SJSA1 (cell line): ENCODE data around the gene FOXG1. TPM values are rescaled to one million over a fixed set of nuclear protein-coding genes. Genes with fewer than 3 reads are reported as not detected.

Experiments used
- DNase-seq, 2 experiments: peaks; one replicate each; pipeline ENCODE4 v3.0.0-alpha.2; 2015 to 2020; ENCODE audit warnings: low spot score in 2 of 2, low read depth in 1 of 2
- H3K27ac ChIP-seq: fragments of 250-450 bp; sonication (Bioruptor Pico); 2 replicates; pipeline ENCODE4 v1.5.1; 2020; ENCODE audit warnings: mild to moderate bottlenecking, moderate library complexity
- H3K27me3 ChIP-seq: fragments of 250-450 bp; sonication (Bioruptor Pico); replicated peaks from 2 replicates; pipeline ENCODE4 v1.5.1; 2020; ENCODE audit warnings: mild to moderate bottlenecking, moderate library complexity
- H3K36me3 ChIP-seq: fragments of 250-450 bp; sonication (Bioruptor Pico); 2 replicates; pipeline ENCODE4 v1.5.1; 2020; ENCODE audit warnings: mild to moderate bottlenecking
- H3K4me1 ChIP-seq: fragments of 250-450 bp; sonication (Bioruptor Pico); replicated peaks from 2 replicates; pipeline ENCODE4 v1.6.1; 2021; ENCODE audit warnings: mild to moderate bottlenecking
- H3K4me3 ChIP-seq: fragments of 250-450 bp; sonication (Bioruptor Pico); 2 replicates; pipeline ENCODE4 v1.5.1; 2020; ENCODE audit warnings: mild to moderate bottlenecking
- H3K9me3 ChIP-seq: fragments of 250-450 bp; sonication (Bioruptor Pico); replicated peaks from 2 replicates; pipeline ENCODE4 v1.5.1; 2020; ENCODE audit warnings: mild to moderate bottlenecking
- total RNA-seq: library from RNA; depleted of rRNA; stranded (reverse); fragments of >200 nt; shearing (Covaris generic); gene quantifications from 2 replicates; pipeline ENCODE4 v1.2.3, GENCODE V29; 2014; rRNA removed

The FOXG1 gene
- not detected in 2 replicates for total RNA-seq

DNA sequence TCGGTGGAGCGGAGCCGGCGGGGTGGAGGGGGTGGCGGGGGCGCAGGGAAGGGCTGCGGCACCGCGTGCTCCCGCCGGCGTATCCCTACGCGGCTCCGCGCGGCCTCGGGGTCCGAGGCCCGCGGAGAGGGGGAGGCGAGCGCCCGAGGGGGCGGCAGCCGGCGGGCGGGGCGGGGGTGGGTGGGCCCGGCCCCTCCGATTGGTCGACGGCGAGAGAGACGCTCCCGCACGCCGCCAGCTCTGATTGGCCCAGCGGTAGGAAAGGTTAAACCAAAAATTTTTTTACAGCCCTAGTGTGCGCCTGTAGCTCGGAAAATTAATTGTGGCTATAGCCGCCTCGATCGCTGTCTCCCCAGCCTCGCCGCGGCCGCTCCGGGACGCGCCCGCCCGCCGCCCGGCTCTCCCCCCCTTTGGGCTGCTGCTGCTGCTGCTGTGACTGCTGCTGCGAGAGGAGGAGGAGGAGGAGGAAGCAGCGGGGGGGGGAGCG is at the start of gene FOXG1:
Gene FOXG1, plus strand, starts transcription at position 319 of the 487 bp plus-strand sequence. CDS start 493 bp downstream, outside the sequence.
- peaks cover 47% of the 10 kb centered on the region for H3K27me3 ChIP-seq
- H3K4me3 ChIP-seq: no peak within 1 kb of the TSS
- H3K36me3 ChIP-seq: no peaks in the 10 kb centered on the region
- no peak within 1 kb of the TSS for H3K27ac ChIP-seq
- no peaks in the 10 kb centered on the region for H3K4me1 ChIP-seq
- no peak for DNase-seq
- 0 out of 2 replicates have a peak, but pooled peaks cover 3% of the 10 kb centered on the region for H3K9me3 ChIP-seq

- H3K4me3 ChIP-seq: no peak overlapping the region
Observed at GRCh38 chr14:28719130-28719529, 47.5 kb upstream of the FOXG1 start.

GRCh38 chr14:28731358-28731757 is 35.2 kb upstream of the FOXG1 start:
- H3K27ac ChIP-seq: no peak overlapping the region
- H3K4me1 ChIP-seq: no peaks in the 10 kb centered on the region
- H3K9me3 ChIP-seq: no peaks in the 10 kb centered on the region
- H3K4me3 ChIP-seq: no peak overlapping the region
- DNase-seq: no peak
- no peaks in the 10 kb centered on the region for H3K36me3 ChIP-seq
- peaks cover 5% of the 10 kb centered on the region; the same call in 1 of the 2 replicates for H3K27me3 ChIP-seq

More at GRCh38 chr14:28719130-28719529, 47.5 kb upstream of the FOXG1 start:
- Histone ChIP-seq H3K4me1 (no peaks in the 10 kb centered on the region), H3K27me3 (0 out of 2 replicates have a peak, but pooled peaks cover 11% of the 10 kb centered on the region), H3K9me3 (no peaks in the 10 kb centered on the region), H3K27ac (no peak overlapping the region), H3K36me3 (no peaks in the 10 kb centered on the region)
- DNase-seq: no peak

DNA sequence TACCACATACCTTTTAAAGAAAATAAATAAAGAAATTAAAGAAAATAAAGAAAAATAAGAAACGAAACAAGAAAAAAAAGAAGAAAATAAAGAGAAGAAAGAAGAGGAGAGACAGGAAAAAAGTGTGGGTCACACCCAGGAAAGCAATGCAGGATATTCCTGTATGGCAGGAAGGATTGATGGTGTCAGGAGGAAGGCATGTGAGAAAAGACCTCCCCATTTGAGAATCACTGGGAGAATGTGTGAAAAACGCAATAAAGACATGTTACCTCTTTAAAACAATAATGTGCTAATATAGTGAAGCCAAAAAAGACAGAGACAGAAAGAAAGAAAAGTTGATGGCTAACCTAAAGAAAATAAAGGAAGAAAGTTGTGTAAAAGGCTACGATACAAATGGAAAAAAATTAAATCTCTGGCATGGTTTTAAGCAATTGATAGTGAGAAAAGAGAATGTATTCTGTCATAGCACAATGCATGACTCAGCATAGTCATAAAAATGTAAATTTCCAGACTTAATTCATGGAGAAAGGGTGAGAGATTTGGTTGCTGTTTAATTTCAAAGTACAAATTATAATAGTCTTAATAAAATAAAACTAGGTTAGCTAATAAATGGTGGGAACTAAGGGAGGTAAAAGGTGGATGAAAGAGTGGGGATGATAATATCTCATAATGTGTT is 24.3 kb upstream of the FOXG1 start:
- Histone ChIP-seq H3K9me3 (no peaks in the 10 kb centered on the region), H3K27me3 (peaks cover 2% of the 10 kb centered on the region; the same call in 1 of the 2 replicates), H3K4me3 (no peak overlapping the region), H3K27ac (no peak overlapping the region), H3K36me3 (no peaks in the 10 kb centered on the region), H3K4me1 (no peaks in the 10 kb centered on the region)
- no peak for DNase-seq

DNA sequence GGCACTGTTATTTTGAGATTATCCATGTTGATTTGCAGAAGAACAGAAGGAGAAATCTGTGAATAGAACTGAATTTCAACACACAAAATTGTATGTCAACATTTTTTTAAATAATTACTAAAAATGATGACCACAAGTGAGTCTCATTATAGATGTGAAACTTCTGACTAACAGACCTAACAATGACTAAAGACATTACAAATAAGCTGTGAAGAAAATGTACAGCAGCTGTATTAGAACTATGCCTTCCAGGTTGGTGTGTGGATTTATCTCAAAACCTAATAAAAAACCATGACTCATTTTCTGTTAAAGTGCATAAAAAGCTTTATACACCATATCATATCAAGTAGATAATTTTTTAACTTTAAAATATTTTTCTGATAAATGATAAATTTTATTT is 22.5 kb upstream of the FOXG1 start:
- Histone ChIP-seq H3K4me1 (no peaks in the 10 kb centered on the region), H3K9me3 (no peaks in the 10 kb centered on the region), H3K27ac (no peak overlapping the region), H3K36me3 (no peaks in the 10 kb centered on the region), H3K4me3 (no peak overlapping the region), H3K27me3 (peaks cover 2% of the 10 kb centered on the region; the same call in 1 of the 2 replicates)
- no peak for DNase-seq

GRCh38 chr14:28745176-28745575 is 21.4 kb upstream of the FOXG1 start:
- Histone ChIP-seq H3K4me3 (no peak overlapping the region), H3K27me3 (peaks cover 2% of the 10 kb centered on the region; the same call in 1 of the 2 replicates), H3K36me3 (no peaks in the 10 kb centered on the region), H3K27ac (no peak overlapping the region), H3K4me1 (no peaks in the 10 kb centered on the region), H3K9me3 (no peaks in the 10 kb centered on the region)
- DNase-seq: no peak

DNA sequence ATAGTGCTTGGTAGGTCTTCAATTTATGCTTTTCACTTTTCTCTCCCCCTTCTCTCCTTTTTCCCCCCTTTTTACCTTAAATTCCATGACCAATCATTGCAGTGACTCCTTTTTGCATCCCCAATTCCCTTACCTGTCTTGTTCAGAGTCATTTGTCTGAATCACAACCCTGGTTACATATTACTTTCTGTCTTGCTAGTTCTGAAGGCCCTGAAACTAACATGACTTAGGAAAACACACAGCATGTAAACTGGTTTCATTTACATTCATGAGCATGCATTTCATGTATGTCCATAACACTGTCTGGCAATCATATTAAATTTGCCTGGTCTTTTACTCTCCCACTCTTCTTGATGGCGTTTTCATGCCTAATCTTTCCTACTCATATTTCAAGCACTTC is 20.3 kb upstream of the FOXG1 start:
- Histone ChIP-seq H3K9me3 (no peaks in the 10 kb centered on the region), H3K4me1 (no peaks in the 10 kb centered on the region), H3K27me3 (peaks cover 2% of the 10 kb centered on the region), H3K36me3 (no peaks in the 10 kb centered on the region), H3K27ac (no peak overlapping the region), H3K4me3 (no peak overlapping the region)
- DNase-seq: no peak

DNA sequence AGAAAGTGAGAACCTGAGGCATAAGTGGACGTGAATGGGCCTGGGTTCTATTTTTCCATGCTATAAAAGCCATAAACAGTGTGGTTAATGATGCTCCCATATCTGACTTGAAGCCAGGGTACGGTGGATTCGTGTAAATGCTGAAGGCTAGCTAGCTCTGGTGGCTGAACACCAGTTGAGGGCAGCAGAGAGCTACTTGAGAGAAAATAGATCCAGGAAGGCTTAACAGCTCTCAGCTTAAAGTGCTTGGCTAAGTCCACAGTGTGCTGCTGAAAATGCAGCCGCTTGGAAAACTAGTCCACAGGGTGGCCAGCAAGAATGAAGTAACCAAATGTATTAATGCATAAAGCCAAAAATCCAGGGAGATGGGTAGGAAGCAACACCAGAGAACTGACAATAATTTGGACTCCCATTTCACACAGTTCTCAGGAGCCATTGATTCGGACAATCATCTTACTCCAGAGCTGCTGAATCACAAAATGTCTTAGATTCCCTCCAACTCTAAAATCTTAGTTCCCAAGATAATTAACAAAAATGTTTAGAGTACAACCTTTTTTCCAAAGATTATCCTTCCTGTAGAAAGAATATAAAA is 15.0 kb upstream of the FOXG1 start:
- peaks cover 23% of the 10 kb centered on the region for H3K27me3 ChIP-seq
- no peak overlapping the region for H3K4me3 ChIP-seq
- no peak overlapping the region for H3K27ac ChIP-seq
- no peaks in the 10 kb centered on the region for H3K36me3 ChIP-seq
- no peak for DNase-seq
- no peaks in the 10 kb centered on the region for H3K9me3 ChIP-seq
- H3K4me1 ChIP-seq: no peaks in the 10 kb centered on the region

GRCh38 chr14:28754209-28754985 is 12.2 kb upstream of the FOXG1 start:
- peaks cover 49% of the 10 kb centered on the region for H3K27me3 ChIP-seq
- no peaks in the 10 kb centered on the region for H3K9me3 ChIP-seq
- no peak overlapping the region for H3K4me3 ChIP-seq
- no peaks in the 10 kb centered on the region for H3K4me1 ChIP-seq
- DNase-seq: peak in 1 of 2 experiments; percentile 22
- H3K36me3 ChIP-seq: no peaks in the 10 kb centered on the region
- no peak overlapping the region for H3K27ac ChIP-seq

- H3K27ac ChIP-seq: no peak overlapping the region
- H3K9me3 ChIP-seq: no peaks in the 10 kb centered on the region
- H3K4me1 ChIP-seq: no peaks in the 10 kb centered on the region
- peaks cover 50% of the 10 kb centered on the region for H3K27me3 ChIP-seq
- H3K36me3 ChIP-seq: no peaks in the 10 kb centered on the region
- DNase-seq: no peak
- no peak overlapping the region for H3K4me3 ChIP-seq
Observed at GRCh38 chr14:28755198-28755815, 11.3 kb upstream of the FOXG1 start.

- H3K27ac ChIP-seq: no peak overlapping the region
- H3K9me3 ChIP-seq: no peaks in the 10 kb centered on the region
- no peaks in the 10 kb centered on the region for H3K36me3 ChIP-seq
- DNase-seq: no peak
- H3K4me3 ChIP-seq: no peak overlapping the region
- no peaks in the 10 kb centered on the region for H3K4me1 ChIP-seq
- H3K27me3 ChIP-seq: peaks cover 50% of the 10 kb centered on the region
Observed at GRCh38 chr14:28755884-28756268, 10.7 kb upstream of the FOXG1 start.

GRCh38 chr14:28756269-28756883 is 10.2 kb upstream of the FOXG1 start:
- Histone ChIP-seq H3K36me3 (no peaks in the 10 kb centered on the region), H3K4me3 (no peak overlapping the region), H3K27ac (no peak overlapping the region), H3K27me3 (peaks cover 50% of the 10 kb centered on the region), H3K4me1 (no peaks in the 10 kb centered on the region), H3K9me3 (no peaks in the 10 kb centered on the region)
- DNase-seq: no peak

DNA sequence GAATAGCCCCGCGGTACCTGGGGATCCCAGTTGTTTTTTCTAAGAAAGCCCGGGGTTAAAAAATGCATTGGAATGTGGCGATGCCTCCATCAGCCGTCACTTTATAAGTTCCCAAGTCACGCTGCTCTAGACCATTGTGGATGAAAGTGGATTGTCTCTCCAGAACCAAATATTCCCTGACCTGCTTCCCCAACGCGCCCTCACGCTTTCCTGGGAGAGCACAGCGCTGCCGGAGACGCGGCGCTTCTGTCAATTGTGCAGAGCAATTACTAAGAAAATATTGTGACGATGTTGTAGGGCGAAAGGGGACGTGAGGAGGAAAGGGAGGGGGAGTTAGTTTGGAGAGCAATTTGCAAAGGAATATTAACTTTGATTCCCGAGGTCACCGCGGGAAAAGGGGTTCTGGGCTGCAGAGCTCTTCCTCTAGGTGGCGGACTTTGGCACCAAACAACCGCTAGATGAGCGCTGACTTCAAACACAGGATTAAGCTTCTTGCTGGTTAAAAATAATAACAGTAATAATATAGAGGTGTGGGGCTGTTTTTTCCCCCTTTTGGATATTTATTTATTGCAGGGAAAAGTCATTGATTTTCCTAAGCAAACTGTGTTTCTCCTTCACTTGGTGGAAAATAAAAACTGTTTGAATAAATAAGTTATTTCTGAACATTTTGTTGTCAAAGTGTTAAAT is 9.6 kb upstream of the FOXG1 start:
- Histone ChIP-seq H3K36me3 (no peaks in the 10 kb centered on the region), H3K27ac (no peak overlapping the region), H3K4me1 (no peaks in the 10 kb centered on the region), H3K27me3 (peaks cover 46% of the 10 kb centered on the region), H3K9me3 (no peaks in the 10 kb centered on the region), H3K4me3 (no peak overlapping the region)
- no peak for DNase-seq
